RPMI7951 (cell line): Measurements from ENCODE around the gene NDUFAF4. TPM values are rescaled to one million over a fixed set of nuclear protein-coding genes. Genes with fewer than 3 reads are reported as not detected.
A peak's percentile ranks its signal among the peaks of the same experiment; 100 is the strongest.

ENCODE experiments used
- DNase-seq: peaks from one replicate; pipeline ENCODE4 v3.0.0-alpha.2; 2012; ENCODE audit warnings: low read depth
- total RNA-seq: library from RNA; depleted of rRNA; stranded (reverse); fragments of >200 nt; shearing (Covaris generic); gene quantifications from 2 replicates; pipeline ENCODE4 v1.2.3, GENCODE V29; 2014

The NDUFAF4 gene
- total RNA-seq, 1 experiment from 2014 or later = 57.1 TPM

DNA sequence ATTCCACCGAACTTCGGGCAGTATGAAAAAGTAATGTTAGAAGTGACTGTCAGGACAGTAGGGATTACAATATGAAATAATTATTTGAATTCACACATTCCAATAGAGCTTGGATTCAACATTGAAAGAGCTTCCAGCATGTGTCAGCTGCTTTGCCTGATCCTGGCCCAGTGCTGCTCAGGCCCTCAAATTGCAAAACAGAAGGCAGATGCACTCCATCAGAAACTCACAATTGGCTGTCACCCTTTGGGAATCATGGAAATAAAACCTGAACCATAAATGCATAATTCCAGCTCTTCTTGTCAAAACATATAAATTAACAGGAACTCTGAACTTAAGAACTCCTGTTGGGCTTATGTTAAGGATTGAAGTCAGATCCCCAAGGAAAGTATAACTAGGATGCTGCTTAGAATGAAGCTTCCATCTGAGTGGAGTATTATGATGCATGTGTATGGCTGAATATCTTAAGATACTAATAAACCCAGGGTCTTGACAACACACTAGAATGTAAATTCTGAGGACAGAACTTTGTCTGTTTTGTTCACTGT, 1.8 kb upstream of the NDUFAF4 start:
- no peak for DNase-seq

DNA sequence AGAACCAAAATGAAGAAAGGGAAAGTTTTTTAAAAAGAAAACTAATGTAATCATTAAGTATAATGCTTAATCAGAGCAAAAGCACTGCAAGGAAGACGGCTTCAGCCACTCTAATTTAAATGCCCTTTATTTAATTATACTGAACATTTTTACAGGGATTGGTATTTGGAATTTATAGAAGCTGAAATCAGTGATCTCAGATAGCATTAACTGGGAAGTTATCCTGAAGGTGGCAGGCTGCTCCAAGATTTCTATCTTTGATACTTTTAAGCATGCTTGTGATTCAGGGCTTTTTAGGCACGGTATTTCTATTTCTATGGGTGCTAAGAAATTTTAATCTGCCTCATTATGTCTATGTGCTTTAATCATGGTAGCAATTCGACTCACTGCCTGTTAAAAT, 1.3 kb upstream of the NDUFAF4 start:
- peak; percentile 55 for DNase-seq

DNA sequence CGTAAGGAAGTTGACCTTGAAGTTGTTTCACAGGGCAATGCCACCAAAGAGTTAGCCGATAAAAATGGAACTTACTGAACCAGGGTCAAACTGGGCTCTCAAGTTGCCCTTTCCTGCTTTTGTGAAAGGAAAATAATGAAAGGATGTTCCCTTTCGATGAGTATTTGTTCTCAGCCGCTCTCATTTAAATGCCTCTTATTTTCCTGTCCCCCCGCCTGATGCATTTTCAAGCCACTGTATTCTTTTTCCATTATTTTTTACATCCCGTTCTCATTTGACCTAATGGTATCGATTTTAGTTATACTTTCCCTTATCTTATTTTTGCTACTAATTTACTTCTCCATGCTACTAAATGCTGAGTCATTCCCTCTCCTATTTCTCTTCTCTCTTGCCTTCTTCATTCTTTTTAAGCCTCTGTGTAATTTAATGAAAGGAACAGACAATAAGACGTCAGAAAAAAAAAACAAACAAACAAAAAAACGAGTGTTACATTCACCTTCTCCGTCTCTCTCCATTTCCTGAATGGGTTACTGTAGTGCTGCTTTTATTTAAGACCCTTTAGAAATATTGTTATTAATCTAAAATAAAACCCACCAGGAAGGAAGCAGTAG, 655 bp upstream of the NDUFAF4 start:
- DNase-seq = peak; percentile 25

DNA sequence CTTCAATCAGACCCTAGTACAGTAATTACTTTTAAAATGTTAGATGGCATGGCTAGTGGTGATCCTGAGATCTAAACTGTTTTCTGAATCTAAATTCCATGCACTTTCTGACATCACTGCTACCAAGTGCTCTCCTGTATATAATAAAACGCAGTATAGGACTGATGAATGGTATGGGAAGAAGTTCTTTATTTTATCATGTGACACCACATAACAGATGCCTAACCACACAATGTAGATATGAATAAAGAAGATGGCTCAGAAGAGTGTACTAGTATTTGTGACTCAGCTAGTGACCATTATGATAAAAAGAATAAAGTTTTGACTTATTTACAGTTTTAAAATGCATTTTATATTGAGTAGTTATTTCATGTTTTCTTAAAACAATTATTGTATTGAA, 8.5 kb downstream of the NDUFAF4 start:
- DNase-seq = no peak

DNA sequence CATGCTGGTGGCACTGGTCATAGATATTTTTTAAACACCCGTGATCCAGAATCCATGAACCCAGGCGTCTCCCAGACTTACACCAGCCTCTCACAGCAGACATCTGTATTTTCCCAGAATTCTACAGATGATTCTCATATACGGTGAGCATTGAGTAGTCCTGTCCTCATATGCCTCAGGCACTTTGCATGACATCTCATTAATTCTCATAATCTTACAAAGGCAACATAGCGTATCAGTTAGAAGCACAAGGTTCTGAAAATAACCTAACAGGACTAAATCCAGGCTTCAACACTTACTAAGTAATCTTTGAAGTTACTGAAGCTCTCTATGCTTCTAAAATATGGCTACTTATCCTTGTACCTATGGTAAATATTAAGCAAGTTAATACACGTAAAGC, 8.9 kb downstream of the NDUFAF4 start:
- no peak for DNase-seq

DNA sequence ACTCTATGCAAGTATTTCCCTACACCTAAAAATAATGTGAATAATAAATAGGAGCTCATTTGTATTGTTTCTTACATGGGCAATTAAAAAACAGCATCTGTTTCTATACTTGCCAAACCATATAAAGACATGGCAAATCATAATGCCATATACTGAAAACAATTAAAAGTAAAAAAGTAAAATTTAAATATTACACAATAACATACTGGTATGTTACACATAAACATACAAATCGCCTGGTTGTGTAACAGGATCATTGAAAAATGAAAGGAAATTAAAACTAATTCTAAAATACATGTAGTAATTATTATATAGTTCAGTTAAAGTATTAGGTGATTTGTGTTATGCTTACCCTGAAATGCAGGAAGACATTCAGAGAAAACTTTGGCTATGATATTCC, 11.2 kb downstream of the NDUFAF4 start:
- DNase-seq = no peak

DNA sequence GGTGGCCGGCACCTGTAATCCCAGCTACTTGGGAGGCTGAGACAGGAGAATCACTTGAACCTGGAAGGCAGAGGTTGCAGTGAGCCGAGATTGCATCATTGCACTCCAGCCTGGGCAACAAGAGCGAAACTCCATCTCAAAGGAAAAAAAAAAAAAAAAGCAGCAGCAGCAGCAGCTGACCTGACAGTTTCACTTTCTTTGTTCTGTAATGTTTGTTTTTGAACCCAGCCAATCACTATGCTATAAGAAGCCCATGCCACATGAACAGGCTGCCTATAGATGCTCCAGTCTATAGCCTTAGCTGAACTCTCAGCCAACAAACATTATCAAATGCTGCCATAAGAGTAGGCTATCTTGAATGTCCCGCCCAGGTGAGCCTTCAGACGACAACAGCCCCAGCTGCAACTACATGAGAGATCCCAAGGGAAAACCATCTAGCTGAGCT, 12.5 kb downstream of the NDUFAF4 start:
- DNase-seq = peak; percentile 2

DNA sequence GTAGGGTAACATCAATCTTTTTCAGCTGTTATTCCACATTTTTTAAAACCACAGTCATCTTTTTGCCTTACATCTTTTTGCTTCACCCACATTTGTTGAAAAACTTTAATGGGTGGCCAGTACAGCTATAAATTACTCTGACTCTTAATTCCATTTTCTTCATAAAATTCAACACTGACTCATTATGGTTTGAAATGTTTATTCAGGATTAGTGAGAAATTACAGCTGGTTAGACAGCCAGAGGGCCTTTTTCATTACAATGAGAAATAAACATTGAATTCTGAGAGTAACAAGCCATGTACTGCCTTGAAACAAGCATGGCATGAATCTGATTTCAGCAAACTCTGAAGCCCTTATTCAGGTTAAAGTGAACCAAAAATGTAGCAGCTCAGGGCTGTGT, 19.5 kb downstream of the NDUFAF4 start:
- DNase-seq = no peak

DNA sequence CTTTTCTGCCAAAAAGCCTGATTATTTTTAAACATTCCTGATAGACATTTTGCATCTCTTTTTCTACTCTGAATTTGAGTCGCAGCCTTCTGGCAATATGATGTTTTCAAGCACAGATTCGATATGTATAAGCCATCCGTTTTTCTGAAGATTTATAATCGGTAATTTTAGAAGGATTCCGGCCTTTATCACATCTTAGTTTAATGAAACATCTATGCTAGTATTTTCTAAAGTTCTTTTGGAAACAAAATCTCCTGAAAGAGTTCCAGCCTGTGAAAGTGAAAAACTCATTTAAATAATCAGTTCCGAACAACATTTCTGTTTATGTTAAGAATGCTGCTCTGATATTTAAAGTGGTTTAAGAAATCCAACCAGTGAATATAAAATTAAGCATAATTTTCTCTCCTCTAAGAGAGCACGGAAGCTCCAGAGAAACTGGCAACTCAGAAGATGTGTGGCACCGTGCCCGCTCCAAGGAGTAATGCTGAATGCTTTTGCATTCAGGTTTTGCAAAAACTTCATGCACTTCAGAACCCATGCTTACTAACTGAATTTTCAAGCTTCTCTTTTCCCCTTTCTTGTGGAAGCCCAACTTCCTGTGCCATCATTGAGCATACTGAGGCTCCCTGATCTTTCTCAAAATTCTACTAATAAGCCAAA, 20.7 kb downstream of the NDUFAF4 start:
- DNase-seq = no peak

DNA sequence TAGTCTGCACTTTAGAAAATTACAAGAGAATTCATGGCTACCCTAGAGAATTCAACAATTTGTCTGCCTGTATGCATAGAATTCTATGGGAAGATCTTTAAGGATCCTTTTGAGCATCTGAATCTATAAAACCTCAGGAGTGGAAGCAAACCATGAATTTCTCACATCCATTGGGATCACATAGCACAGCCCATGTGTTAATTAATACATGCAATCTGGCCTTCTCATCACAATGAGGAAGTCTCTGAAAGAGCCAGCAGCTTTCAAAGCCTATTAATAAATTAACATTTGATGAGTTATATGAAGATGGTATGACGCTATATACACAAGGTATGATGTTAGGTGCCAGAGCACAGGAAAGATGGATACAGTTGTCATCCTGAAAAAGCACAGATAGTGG, 24.7 kb downstream of the NDUFAF4 start:
- no peak for DNase-seq

DNA sequence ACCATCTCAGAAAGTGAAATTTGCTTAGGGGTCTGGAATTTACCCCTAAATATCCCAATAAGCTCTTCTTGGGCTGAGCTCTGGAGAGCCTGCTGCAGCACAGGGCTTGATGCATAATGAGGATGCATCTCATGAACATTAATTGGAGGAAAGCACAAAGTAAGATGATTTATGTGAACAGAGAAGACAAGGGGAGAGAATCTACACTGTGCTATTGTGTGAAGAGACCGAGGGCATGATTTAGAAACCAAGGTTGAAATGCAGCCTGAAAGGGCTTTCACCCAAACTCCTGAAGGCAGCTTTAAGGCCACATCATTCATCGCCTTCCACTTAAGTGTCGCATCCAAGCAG, 32.7 kb downstream of the NDUFAF4 start:
- DNase-seq = no peak

DNA sequence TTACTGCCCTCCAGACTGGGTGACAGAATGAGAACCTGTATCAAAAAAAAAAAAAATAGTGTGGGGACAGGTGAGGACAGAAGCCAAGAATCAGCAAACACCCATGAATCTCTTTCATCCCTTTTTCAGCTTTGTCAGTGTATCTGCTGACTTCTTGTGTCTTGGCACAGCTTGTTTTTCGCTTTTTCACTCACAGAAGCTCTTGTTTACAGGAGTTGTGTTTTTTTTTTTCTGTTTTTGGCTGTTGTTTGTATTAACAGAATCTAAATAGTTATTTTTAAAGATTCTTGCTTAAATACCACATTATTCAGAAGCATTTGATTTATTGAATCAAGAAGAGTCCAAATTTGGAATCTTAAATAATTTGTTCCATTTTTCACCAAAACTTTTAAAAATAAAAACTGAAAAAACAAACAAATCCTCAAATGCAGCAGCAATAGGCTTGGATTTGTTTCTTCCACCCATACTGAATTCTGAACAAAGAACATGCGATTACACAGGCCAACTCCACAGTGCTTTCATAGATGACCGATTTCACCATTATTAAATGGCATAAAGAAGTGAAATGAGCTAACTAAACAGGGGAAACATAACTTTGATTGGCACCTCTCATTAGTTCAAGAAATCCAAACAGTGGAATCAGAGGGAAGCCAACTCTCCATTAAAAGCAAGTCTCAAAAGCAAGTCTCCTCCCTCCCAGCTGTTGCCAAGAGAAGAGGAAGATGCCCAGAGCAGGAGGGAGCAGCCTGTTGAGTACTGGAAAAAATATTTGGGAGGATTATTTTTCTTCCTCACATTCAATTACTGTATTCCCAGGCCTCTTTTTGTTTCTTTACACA, 33.3 kb downstream of the NDUFAF4 start:
- no peak for DNase-seq

DNA sequence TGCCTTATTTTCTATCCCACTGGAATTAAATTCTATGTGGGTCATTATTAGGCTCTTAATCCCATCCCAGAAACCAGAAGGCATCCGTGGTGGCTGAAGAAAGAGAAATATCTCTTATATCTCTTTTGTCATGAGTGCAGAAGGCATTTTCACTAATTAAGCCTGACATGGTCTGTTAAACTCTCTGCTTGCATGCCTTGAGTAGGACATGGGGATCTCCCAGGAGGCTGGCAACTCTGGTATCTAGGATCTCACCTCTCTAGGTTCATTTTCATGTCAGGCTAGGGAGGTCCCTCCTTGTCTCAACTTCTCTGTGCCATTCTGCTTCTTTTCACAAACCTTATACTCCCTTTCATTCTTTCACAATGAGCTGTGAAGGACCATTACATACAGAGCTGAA, 35.1 kb downstream of the NDUFAF4 start:
- DNase-seq = no peak

DNA sequence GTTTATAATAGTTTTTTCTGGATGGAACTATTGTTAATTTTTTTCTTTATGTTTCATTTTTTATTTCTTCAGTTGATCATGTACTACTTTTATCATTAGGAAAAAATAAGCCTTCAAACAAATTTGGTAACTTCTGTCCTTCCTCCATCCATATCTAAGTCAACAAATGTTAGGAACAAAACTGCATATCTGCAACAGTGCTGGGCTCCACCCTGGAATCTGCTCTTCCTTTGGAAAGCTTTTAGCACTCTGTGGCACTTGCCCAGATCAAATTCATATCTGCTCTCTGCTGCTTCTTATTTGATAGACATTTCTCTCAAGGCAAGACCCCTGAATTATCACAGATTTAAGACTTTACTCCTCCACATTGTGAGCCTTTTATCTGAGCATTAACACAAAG, 36.1 kb downstream of the NDUFAF4 start:
- DNase-seq = no peak

DNA sequence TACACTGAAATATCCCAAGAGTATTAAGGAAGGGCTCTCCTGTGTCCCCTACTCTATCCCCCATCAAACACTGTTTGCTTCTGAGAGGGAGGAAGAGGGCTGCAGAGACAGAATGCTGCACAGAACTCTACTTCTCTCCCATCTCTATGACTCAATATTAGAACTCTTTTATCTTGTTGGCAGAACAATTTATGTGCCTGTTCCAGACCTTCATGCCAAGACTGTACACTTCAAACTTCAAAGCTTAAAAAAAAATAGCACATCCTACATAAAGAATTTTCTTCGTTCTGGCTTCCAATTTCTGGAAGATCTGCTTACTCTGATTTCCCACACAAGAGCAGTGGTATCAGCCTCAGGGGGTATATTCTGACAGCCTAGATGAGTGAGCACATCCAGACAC, 40.8 kb downstream of the NDUFAF4 start:
- DNase-seq = no peak

DNA sequence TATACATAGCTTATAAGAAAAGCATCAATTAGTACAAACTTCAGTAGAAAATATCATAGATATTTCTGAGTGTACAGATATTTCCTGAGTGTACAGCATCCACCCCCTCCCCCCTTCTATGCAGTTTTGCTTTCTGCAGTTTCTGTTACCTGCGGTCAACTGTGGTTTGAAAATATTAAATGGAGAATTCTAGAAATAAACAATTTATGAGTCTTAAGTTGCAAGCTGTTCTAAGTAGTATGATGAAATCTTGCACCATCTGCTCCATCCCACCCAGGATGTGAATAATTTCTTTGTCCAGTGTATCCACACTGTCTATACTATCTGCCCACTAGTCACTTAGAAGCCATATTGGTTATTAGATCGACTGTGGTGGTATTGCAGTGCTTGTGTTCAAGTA, 44.6 kb downstream of the NDUFAF4 start:
- DNase-seq = no peak

DNA sequence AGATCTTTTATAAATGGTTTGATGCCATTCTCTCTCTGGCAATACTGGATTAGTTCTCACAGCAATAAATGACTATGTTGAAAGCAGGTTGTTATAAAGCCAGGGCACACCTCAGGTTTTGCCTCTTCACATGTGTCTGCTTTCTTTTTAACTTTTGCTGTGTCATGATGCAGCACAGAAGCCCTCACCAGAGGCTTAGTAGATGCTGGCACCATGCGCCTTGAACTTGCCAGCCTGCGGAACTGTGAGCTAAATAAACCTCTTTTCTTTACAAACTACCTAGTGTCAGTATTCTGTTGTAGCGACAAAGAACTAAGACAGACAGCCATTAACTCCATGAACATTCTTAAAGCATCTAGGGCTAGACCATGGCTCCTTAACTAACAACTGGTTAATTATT, 45.1 kb downstream of the NDUFAF4 start:
- DNase-seq = no peak

DNA sequence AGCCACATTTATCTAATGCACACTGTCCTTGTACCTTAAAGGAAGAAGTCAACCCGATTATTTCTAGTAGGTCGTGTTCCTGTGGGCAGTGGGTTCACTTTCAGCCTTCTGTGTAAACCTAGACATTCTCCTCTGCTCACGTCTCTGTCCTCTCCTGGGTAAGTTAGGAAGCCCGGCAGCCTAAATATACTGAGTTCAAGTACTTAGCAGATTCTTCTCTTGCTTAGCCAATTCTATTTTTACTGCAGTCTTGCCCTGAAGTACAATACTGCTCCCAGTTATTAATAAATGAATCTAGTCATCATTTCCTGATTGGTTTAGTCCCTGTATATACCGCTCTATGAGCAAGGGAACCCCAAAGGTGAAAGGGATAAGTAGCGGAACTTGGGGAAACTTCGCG, 45.8 kb downstream of the NDUFAF4 start:
- DNase-seq = no peak

DNA sequence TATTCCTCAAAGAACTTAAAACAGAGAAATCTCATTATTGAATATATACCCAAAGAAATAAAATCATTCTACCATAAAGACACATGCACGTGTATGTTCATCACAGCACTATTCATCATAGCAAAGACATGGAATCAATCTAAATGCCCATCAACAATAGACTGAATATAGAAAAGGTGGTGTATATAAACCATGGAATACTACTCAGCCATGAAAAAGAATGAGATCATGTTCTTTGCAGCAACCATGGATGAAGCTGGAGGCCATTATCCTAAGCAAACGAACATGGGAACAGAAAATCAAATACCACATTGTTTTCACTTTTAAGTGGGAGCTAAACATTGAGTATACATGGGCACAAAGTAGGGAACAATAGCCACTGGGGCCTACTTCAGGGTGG, 48.1 kb downstream of the NDUFAF4 start:
- no peak for DNase-seq

DNA sequence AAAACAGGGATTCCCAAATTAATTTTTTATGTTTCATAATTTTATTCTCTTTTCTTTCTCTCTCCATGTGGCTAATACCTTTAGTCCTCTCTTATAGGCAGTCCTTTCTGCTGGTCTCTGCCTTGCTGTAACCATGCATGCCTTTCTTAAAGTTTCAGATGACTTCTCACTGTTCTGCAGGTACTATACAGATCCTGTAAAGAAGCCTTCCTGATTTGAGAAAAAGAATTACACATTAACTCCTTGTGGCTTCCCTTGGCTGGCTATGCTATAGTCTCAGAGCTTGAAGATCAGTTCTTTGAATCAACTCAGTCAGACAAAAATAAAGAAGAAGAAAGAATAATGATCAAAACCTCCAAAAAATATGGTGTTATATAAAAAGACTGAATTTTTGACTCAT, 53.2 kb downstream of the NDUFAF4 start:
- DNase-seq = no peak

DNA sequence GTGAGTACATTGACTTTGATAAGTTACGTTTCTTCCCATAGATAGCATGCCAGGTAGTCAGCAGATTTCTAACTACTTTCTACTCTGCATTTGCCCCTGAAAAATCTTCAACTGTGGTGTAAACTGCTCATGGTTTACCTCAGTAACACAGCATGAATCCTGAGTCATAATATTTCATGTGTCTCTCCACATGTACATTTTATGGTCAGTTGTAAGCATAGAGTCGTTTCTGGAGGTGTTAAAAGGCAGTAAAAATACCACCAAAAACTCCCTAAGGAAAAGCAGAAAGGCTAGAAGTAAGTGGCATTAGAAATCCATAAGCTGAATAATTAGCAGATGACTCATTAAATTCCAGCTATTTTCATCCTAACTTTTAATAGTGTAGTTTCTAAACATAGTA, 56.3 kb downstream of the NDUFAF4 start:
- DNase-seq = no peak
